HG03520 (cell line): ENCODE results near the gene ELP1.
"Not testable (repeated sequence)": the region's sequence is repeated elsewhere in the genome, so short reads cannot be mapped to it uniquely, and the experiment has no call there.

Experiments used
- ATAC-seq: cut with Tn5 transposase; IDR thresholded peaks from one replicate; pipeline ENCODE4 v1.9.1; 2021; ENCODE audit warnings: mild to moderate bottlenecking, moderate library complexity; ENCODE audit not compliant: unreplicated experiment

ELP1 gene

DNA sequence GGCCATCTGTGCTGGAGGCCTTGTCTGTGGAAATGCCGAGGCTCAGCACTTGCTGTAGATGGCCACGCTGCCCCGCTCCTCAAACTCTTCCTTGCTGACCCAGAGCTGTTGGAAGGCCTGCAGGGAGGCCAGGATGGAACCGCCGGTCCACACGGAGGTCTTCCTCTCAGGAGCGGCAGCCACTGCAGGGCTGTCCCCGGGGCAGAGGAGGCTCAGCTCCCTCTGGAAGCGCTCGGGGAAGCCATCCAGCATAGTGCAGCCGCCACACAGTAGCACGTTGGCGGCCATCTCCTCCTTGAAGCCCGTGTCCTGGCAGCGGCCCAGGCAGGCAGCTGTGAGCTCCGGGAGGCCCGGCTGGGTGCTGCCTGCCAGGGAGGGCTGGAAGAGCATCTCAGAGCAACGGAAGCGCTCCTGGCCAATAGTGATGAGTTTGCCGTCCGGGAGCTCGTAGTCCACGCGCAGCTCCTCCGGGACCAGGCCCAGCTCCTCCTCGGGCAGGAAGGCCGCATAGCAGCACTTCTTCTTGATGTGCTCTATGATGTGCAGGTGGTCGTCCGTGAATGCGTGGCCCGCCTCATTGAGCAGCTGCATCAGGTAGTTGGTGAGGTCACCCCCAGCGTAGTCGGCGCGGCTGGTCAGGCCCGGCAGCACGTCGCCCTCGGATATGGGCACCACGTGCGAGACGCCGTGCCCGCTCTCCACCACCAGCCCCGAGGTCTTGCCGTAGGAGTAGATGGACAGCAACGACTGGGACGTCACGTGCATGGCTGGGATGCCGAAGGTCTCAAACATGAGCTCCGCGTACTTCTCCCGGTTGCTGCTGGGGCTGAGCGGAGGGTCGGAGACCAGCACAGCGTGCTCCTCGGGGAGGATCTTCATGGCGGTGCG, 79.0 kb downstream of the ELP1 start:
- no peak for ATAC-seq

DNA sequence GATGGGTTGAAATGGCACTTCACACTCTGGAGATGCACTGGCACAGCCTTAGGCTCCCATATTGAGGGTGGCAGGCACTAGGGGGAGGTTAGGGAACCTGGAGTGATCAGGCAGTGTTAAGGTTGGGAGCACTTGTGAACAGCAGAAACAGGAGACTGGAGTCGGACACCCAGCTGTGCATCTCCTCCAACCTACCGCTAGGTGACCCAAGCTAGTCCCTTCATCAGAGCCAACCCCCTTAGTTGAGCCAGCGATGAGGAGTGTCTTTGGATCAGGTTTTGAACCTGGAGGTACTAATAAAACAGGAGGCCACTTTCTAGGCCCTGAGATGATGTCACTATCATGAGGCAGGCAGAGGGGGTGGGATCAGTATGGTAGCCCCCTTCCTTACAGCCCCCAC, 79.8 kb downstream of the ELP1 start:
- no peak for ATAC-seq

DNA sequence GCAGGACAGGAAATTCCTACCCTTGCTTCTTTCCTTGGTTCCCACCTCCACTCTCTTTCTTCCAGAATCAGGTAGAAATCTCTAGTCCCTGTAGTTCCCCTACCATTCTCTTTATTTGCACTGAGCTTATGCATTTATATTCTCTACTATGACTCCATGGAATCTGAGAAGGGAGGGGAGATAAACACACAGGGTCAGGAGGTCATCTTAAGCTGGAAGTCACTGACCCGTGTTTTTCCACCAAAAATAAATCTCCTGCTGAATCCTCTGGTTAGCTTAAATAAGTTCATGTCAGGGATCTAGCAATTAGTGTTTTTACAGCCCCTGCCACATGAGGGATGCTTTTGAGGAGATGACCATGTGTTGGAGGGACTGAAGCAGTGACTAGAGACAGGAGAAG, 81.8 kb downstream of the ELP1 start:
- no peak for ATAC-seq

DNA sequence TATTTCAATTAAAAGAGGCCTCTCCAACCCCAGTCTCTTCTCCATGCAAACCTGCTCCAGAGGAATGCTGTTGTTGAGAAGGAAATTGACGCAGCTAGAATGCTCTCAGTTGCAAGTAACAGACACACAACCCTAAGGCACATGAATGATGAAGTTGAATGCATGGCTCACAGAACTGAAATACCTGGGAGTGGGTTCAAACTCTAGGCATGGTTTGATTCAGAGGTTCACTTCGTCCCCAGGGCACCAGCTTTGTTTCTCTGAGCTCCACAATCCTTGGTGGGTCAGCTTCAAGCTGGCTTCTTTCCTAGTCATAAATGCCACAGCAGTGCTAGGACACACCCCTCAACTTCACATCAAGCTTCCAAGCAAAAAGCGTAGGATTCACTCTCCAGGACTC, 82.8 kb downstream of the ELP1 start:
- ATAC-seq, result no peak

DNA sequence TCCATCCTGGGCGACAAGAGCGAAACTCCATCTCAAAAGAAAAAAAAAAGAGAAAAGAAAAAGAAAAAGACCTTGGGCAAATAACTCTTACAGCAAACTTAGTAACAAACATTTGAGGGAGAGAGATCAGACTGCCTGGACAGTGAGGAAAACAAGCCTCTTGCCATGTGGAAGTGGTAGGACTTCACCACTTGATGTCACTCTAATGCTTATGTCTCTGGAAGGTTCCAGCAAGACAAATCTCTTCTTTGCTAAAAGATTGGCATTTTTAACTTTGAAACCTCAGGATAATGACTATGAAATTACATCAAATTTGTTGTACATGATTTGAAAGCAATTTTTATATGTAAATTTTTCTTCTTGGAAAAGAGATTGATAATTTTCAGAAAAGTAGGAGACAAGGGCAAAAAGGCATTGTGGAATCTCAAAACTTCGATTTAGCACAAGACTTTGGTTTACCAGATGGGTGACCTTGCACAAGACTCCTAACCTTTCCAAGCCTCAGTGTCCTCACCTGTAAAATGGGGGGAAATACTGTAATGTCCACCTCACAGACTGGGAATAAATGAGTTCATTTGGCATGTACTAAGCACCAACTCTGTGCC, 83.5 kb downstream of the ELP1 start:
- ATAC-seq, result no peak

DNA sequence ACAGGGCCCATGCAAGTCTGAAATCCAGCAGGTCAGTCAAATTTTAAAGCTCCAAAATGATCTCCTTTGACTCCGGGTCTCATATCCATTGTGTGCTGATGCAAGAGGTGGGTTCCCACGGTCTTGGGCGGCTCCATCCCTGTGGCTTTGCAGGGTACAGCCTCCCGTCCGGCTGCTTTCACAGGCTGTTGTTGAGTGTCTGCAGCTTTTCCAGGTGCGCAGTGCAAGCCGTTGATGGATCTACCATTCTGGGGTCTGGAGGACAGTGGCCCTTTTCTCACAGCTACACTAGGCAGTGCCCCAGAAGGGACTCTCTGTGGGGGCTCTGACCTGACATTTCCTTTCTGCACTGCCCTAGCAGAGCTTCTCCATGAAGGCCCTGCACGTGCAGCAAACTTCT, 85.6 kb downstream of the ELP1 start:
- not testable (repeated sequence) for ATAC-seq

DNA sequence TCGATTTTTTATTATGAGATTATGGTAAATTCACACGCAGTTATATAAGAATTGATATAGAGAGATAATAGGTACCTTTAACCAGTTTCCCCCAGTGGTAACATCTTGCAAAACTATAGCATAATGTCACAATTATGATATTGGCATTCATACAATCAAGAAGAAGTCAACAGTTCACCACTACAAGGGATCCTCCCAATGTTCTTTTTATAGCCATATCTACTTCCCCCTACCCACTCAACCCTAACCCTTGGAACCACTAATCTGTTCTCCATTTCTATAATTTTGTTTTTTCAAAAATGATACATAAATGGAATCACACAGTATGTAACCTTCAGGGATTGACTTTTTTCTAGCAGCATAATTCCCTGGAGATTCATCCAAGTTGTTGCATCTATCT, 88.0 kb downstream of the ELP1 start:
- no peak for ATAC-seq

DNA sequence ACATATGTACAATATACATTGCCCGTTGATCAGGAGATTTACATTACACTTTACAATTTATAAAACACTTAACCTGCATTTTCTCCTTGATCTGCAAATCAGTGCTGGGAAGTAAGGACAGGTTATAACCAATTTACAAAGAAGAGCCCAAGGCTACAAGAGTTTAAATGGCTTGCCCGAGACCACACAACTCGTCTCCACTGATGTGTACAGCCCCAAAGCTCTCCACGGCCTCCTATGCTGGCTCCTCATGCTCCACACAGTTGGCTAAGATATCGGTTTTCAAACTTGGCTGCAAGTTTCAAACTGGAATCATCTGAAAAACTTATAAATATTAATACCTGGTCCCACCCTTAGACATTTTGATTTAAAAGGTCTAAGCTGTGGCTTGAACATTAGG, 88.4 kb downstream of the ELP1 start:
- ATAC-seq, result no peak

DNA sequence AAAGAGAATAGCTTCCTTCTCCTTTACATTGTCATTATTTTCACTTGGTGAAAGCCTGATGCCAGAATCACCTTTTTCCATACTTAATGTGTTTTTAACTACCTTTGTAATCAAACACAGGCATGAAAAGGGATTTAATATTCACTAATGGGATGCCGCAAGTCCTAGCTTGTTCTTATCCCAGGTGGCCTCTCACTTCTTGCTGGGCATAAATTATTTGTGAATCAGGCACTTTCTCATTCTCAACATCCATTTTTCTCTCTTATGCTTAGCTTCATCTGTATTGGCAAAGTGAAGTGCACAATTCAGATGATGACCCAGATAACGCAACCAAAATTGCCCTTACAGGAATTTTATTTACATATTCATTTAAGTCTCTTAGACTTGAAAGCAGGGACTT, 89.1 kb downstream of the ELP1 start:
- ATAC-seq, result no peak

DNA sequence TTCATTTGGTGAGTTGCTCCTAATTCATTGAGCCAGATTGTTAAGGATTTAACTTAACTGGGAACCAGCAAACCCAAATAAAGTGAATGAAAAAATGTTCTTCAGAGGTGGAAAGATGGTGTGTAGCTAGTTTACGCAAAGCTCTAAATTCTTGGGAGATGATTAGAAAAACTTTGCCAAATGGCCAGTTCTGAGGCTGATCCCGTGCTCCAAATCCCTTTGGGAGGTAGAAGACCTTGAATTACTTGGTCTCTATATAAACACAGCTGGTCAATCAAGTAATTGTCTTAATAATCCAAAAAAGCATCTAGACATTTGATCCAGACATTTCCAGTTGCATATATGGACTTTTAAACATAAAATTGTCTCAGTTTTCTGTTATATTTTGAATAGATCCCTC, 89.5 kb downstream of the ELP1 start:
- no peak for ATAC-seq

DNA sequence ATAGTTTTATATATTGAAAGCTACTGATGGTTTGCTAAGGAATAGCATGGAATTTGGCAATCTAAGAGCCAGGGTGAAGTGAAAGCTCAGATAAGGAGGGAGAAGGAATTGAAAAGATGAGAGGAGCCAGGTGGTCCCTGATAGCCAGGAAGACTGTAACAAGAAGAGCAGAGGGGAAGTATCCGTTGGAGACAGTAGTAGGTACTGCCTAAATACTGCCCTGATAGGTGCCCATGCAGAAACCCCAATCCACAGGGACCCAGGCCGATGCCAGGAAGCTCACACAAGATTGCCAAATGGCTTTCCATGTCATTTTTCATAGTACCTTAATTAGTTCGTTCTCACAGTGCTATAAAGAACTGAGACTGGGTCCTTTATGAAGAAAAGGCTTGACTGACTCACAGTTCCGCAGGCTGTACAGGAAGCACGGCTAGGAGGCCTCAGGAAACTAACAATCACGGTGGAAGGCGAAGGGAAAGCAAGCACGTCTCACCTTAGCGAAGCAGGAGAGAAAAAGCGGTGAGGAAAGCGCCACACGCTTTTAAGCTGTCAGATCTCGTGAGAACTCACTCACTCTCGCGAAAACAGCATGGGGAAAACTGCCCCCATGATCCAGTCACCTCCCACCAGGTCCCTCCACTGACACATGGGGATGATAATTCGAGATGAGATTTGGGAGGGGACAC, 91.2 kb downstream of the ELP1 start:
- no peak for ATAC-seq

DNA sequence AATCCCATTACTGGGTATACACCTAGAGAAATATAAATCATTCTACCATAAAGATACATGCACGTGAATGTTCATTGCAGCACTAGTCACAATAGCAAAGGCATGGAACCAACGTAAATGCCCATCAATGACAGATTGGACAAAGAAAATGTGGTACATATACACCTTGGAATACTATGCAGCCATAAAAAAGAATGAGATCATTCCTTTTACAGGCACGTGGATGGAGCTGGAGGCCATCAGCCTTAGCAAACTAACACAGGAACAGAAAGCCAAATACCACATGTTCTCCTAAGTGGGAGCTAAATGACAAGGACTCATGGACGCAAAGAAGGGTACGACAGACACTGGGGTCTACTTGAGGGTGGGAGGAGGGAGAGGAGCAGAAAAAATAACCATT, 94.4 kb downstream of the ELP1 start:
- ATAC-seq, result not testable (repeated sequence)

DNA sequence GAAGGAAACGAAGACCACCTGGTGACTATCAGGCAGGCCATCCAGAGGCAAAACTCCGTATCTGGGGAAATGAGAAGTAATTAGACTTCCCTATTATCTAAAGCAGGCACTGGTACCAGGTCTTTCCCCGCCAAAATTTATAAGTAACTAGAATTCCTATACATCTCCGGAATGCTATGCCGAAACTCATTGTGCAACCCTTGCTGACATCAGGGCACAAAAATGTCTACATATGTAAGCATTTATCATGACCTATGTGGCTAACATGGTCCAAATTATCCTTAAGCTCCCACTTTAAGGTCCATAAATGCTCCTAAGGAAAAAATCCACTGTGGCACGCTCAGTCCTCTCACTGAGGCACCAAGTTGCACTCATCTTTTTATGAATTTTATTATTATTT, 95.9 kb downstream of the ELP1 start:
- ATAC-seq, result no peak

DNA sequence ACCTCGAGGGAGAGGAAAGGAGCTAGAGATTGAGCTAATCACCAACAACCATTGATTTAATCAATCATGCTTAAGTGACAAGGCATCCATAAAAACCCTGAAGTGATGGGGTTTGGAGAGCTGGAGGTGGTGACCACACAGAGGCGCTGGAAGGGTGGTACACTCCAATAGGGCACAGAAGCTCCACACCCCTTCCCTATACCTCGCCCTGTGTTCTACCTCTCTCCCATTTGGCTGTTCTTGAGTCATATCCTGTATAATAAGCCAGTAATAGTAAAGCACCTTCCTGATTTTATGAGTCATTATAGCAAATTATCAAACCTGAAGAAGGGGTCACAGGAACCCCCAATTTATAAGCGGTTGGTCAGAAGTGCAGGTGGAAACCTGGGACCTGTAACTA, 96.4 kb downstream of the ELP1 start:
- ATAC-seq, result no peak

DNA sequence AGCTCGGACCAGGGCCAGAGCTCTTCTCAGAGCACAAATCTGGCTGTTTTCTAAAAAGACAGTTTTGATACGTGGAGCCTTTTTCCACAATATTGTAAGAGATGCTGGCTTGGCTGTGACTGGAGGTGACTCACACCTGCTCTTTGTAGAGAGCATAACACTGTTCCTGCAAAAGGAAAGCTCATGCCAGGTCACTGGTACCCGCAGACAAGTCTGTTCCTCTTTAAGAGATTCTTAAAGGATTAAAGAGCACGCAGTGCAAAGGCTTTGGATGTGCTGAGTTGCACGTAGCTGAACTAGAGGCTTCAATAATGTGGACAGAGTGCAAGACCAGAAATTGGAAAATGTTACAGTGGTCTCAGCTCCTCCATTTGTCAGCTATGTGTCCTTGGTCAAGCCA, 97.1 kb downstream of the ELP1 start:
- ATAC-seq, result no peak

DNA sequence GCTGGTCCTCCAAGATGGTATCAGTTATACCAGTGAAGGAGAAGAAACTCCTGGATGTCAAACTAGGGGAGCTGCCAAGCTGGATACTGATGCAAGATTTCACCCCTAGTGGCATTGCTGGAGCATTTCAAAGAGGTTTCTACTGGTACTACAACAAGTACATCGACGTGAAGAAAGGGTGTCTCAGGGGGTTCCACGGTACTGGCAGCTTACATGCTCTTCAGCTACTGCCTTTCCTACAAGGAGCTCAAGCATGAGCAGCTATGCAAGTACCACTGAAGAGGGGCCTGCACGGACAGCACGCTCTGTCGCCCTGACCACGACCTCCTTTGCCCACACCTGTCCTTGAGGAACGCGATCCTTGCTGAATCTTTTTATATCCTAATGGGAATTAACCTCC, 97.6 kb downstream of the ELP1 start:
- ATAC-seq, result no peak

DNA sequence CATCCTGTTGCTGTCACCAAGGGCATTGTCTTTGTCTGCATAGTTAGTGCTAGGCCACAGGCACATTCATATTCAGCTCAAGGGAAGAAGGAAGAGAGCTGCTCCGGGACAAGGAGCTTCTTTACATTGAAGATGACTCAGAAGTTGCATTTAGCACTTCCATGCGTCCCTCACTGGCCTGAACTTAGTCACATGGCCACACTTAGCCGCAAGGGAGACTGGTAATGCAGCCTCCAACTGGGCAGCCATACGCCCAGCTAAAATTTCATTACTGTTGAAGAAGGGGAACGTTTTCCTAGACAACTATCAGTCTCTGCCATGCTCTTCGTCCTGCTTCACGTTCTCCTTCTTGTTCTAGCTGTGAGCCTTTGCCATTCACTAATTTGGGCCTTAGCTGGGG, 98.1 kb downstream of the ELP1 start:
- no peak for ATAC-seq

DNA sequence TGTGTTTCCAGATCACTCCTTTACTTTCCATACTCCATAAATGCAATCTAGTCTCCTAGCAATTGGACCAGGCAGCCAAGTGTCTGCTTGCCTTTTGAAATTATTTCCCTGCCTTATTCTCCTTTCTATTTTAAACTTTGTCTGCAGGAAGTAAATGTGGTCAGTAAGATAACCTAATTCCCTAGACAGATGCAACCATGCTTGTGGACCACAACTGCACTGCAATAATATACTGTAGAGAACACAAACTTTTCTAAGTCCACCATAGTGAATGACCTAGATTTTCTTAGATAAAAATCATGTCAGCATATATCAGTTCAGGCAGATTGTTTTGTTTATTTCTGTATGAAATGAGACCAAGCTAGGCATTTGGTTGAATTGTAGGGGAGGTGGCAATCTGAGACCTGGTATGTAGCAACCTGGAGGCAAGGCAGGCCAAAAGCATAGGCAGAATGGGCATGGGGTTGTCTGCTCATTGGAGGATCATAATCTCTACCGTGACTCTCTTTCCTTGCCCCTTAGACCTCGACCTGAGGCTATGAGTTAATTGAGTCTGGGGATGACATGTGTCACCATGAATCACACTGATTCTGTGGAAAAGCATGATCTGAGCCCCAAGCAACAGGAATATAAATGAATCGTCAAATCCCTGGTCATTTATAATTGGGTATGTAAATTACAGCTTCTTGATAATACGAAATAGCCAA, 98.8 kb downstream of the ELP1 start:
- ATAC-seq, result no peak

DNA sequence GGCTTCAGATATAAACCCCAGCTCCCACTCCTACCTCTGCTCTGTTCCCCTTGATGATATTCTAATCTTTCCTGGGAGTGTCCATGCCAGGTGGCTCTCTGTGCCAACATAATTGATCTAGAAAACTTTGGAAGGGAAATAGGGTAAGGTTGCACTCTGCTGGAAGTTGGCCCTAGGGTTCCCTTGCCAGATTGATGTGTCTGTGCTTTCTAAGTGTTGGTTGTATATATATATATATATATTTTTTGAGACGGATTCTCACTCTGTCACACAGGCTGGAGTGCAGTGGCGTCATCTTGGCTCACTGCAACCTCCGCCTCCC, 101.8 kb downstream of the ELP1 start:
- no peak for ATAC-seq

DNA sequence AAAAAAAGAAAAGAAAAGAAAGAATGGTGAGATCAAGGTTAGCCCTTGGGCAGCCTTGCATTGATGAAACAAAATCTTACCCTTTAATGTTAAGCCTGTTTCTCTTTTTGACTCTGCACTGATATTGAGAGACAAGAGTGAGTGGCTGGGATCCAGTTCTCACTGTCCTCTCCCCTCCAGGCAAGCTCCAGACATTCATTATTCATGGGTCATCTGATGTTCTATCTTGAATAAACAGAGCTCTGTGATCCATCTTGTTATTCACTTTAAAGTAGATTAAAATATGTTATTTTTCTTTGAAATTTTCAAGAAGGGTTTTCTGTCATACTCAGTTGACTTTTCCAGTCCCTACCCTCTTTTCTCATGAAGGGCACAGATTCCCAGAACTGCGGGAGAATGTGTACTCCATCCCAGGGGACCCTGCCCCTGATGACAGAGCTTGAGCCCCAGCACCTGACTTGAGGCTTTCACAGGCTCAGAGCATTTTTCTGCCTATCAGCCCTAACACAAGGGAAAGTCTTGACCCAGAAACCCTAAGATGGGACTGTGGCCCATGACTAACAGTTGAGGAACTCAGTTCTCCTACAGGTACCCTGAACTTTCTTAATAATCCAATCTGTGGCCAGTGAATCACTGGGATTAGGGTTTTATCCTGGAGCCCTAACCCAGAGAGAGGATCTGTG, 102.3 kb downstream of the ELP1 start:
- ATAC-seq, result no peak

DNA sequence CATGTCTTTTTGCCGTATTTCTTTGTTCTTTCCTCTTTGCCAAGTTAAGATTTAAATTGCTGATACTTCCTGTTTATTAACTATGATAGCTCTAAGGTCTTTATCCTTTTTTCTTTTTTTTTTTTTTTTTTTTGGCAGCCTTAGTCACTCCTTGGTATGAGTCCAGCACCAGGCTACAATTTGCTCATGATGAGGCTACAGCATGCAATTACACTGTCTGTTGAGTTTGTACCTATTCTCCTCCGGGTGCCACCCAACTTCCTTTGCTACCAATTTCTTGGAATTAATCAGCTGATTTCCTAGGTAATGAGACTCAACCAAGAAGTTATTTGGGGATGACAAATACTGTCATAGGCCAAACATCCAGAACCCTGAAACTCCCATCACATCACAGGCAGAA, 103.7 kb downstream of the ELP1 start:
- no peak for ATAC-seq
